NCI-H82 treated with DMSO at 0.1 percent for 48 hours (cell line): ENCODE measurements around the gene SYNM.

Source experiments
- DNase-seq: peaks from one replicate; lab custom pipeline; 2025; ENCODE audit not compliant: unreplicated experiment; lab: John Stamatoyannopoulos, UW

Gene SYNM

DNA sequence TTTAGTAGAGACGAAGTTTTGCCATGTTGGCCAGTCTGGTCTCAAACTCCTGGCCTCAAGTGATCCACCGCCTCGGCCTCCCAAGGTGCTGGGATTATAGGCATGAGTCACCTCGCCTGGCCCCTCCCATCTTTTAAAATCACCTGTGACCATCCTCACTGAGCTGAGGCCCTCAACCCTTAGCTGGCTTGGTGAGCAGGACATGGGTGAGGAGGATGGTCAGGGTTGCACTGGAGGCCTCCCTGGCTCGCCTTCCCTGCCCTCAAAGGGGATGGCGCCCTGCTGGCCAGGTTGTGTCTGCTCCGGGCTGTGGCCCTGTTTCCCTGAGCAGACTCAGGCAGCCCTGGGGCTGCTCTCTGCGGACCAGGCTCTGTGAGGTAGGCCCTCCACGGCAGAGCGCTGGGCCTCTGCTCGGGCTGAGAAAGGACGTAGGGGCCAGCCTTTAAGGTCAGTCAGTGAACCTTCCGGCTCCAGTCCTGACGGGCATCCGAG, 33.7 kb downstream of the SYNM start:
- no peak for DNase-seq

DNA sequence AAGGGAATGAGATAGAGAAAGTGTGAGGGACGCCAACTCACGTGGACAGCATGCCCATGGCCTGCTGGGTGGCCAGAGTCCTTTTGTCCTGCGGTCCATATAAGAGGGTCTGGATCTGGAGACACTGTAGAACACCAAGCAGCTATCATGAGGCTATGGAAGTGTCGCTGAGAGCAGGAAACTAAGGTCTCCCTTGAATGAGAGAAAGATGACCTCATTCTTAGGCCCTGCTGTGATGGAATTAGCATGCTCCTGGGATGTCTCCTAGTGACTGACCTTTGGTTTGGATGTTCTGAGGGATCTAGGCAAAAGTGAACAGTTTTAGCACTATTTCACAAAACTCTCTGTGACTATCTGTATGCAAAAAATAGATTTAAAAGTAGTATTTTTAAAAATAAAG, 34.4 kb downstream of the SYNM start:
- no peak for DNase-seq

DNA sequence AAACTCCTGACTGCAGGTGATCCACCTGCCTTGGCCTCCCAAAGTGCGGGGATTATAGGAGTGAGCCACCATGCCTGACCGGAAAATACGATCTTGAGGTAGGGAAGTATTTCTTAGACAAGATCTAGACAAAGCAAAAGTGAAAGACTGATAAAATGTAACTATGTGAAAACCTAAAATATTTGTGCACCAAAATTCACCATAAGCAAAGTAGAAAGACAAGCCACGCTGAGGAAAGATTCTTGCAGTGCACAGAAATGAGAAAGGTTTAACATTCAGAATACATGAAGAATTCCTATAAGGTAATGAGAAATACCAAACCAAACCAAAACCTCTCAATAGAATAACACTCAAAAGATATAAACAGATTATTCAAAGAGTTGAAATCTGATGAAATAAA, 35.7 kb downstream of the SYNM start:
- DNase-seq = no peak

DNA sequence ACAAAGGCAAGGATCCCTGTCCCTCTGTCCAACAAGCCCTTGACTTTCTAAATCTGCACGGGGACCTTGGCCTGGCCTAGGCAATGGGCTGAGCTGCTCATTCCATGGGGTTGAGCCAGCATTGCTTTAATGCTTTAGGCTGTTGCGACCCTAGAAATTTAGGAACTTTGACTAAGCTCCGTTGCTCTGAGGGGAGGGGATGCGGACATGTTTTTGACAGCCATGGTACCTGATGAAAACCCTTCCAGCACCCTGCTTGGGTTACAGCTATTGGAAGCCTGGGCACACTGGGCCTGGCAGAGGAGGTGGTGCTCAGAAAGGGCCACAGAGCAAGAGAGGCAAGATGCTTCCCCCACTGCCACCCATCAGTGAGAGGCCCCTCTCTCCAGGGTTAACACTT, 37.1 kb downstream of the SYNM start:
- no peak for DNase-seq

DNA sequence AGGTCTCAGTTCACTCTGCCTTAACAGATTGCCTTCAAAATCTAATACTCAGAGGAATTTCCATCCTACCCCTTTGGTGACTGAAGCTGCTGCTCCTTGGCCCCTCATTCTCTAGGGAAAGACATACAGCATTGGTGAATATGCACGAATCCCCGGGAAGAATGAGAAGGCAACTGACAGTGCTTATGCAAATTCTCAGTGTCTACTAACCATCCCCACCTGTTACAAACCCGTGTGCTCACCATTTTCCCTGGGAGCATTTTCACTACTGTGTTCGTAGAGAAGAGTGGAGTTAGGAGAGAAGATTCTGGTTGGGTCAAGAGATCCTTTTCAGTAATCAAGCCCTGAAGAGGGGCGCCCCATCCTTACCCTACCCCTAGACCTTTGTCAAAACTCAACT, 37.7 kb downstream of the SYNM start:
- no peak for DNase-seq

DNA sequence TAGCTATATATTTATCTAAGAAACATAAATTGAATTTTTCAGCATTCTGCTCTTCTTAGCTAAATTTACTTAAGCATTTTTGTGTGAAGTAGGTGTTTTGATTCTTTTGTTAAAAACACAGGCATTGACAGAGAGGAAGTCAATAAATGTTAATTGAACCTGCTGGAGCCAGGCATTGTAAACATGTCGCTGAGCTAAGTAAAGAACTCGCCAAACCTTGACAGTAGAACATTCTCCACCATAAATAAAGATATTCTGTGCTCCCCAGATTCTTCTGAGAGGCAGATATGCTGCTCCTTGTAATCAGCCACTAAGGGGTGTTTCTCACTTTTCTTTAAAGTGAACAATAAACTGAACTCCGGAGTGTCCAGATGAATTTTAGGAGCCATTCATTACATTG, 38.4 kb downstream of the SYNM start:
- DNase-seq = no peak

DNA sequence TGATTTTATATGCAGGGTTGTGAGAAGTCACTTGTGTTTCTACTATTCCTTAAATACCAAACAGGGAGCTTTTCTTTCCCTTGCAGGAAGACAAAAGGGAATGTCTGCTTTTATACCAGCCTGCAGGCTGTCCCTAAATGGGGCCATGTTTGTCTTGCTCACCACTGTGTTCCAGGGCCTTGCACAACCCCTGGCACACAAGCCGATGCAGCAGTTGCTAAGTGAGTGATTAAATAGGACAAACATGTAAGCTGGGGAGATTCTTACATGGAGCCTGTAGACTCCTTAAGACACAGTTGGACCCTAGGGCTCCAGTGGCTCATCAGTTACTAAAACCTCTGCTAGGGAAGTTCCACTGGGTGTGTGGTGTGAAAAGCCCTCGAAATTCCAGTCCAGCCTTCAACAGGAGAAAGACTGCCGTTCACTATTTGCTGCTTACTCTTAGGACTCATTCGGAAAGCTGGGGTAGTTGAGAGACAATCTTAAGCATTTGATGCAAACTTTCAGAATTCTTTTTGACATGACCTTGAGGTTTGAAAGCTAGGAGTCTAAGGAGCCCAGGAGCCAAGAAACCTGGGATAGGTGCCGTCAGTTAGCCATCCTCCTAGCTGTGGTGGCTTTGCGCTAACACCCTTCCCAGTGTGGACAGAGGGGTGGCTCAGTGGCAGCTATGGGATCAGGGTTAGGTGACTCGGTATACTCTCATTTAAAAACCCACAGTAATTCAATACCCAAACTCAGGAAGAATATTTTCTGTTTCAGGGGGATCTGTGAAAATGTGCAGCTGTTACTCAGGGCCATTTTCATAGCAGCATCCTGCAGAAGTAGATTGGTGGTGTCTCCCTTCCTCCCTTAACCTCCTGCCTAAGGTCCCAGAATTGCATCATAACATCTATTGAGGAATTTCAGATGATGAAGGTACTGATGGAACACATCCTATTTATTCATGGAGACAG, 39.1 kb downstream of the SYNM start:
- DNase-seq = no peak

DNA sequence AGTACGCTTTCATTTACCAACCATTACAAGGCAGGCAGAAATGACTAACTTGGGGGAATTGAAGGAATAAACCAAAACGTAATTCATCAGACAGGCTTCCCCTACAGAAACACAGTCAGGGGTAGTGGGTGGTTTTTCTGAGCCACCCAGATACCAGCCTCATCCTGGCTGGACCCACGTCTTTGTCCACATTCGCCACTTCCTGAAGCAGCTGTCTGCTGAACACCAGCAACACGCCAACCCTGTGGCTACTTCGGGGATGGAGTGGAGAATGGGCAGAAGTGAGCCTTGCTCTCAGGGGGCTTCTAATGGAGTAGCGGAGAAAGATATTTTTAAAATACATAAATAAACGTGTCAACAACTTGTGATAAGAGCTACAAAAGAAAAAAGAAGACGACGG, 40.1 kb downstream of the SYNM start:
- DNase-seq = no peak

DNA sequence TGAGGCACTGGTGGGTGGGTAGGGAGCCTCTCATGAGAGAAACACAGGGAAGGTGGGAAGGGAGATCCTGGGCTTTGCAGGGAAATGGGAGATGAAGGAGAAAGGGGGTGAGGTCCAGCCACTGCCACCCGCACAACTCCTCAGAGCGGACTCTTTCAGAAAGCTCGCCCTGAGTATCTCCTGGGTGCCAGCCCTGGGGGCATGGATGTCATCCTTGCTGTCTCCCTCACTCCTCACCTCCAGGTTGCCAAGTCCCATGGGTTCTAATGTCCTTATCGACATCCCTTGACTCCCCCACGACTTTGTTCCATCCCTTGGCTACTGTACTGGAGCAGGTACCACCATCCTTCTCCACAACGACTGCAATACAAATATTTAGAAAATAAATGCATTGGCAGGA, 40.9 kb downstream of the SYNM start:
- no peak for DNase-seq

DNA sequence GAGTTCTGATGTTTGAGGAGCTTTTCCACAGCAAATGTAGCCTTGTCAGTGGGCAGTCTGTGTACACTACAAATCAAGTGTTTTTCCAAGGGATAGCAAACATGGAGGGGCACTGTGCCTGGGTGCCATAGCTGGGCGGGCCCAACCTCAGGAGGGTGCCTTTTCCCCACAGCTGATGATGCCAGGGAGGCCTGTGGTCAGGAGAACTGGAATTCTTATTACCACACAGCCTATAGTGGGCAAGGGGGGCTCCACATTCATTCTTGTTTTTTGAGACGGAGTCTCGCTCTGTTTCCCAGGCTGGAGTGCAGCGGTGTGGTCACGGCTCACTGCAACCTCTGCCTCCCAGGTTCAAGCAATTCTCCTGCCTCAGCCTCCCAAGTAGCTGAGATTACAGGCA, 41.8 kb downstream of the SYNM start:
- no peak for DNase-seq

DNA sequence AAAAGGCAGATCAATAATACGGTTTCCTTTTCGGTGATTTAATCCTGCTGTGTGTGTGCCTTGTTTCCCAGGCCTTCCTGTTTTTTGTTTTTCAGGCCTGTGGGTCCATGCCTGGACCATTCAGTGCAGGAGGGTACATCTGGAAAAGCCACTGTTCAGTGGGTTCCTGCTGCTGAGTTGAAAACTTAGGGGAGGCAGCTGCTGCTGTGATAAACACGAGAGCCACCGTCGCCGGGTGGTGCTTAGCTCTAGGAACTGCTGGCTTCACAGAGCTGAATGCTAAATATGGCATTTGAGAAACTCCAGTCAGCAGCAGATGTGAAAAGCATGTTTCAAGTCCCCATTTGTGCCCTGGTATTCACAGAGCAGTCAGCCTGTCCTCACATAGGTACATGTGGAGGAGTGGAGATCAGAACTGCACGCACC, 44.0 kb downstream of the SYNM start:
- DNase-seq = no peak

DNA sequence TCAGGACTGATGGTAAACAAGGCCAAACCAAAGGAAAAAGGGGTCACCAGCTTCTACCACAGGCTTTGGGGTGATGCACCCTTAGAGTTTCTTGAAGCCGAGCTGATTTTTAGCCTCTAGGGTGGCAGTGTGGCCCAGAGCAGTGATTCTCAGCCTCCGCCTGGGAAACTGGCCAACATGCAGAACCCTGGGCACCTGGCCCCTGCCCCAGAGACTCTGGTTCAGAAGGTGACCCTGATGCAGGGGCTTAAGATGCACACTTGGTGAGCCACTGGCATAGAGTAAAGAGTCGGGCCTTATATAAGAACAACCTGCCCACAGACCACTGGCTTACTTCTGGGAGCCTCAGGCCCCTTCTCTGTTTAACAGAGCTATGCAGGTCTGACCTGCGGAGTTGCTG, 44.5 kb downstream of the SYNM start:
- no peak for DNase-seq

DNA sequence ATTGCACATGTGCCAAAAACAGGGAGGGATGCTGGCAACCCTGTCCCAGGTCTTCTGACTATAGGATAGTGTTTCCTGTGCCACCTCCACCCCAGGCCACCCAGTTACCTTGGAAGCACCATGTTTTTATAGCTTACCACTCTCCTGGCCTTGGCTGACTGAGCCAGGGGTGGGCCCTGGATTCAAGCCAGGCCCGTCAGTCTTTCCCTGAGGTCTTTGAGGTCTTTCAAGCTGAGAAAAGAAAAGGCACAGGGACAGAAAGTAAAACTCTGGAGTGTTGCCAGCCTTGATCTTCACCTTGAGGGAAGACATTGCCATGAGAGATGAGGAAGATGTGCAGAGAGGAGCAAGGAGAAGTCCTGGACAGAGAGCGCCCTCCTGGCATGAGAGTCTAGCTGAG, 46.3 kb downstream of the SYNM start:
- no peak for DNase-seq

DNA sequence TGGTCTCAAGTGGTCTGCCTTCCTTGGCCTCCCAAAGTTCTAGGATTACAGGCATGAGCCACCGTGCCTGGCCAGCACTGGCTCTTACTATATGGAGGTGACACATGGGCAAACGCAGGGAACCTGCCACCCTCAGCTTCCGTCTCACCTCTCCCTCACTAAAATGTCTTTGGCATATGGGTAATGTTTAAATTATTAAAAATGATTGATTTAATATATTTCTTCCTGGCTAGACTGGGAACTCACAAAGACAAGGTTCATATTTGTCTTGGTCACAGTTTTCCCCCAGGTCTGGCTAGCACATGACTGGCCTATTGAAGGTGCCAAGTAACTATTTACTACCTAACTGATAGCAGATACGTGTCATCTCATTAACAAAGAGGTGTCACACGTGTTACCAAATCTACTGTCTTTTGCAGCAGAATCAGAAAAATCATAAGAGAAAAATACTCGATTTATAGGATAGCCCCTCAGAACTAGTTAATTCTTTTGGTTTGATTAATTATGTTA, 48.2 kb downstream of the SYNM start:
- DNase-seq = no peak

DNA sequence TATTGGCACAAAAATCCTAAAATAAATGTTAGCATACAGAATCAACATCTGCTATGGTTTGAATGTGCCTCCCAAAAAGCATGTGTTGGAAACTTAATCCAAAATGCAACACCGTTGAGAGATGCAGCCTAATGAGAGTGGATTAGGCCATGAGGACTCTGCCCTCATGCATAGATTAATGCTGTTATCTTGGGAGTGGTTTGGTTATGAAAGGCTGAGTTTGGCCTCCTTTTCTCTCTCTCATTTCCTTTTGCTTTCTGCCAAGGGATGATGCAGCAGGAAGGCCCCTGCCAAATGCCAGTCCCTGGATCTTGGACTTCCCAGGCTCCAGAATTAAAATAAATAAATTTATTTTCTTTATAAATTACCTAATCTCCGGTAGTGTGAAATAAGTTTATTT, 49.4 kb downstream of the SYNM start:
- peak; percentile 28 for DNase-seq

DNA sequence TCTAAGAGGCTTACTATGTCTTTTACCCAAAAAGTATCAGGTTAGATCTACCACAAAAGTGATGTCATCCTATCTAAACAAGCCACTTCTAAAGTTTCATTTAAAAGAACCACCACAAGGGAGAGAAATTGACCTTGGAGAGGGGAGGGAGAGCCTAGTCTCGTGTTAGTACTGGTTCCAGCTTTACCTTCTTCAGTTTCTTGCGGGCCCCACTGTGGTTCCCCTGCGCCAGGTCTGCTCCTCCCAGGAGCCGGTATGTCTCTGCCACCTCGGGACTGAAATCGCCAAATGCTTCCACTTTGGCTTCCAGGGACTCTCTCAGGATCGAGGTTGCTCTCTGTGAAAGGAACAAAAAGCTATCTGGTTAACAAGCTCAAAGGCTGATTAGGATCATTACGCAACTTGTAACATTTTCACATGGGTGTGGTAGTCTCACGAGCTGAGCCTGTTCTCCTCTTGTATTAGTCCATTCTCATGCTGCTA, 51.1 kb downstream of the SYNM start:
- DNase-seq = no peak

DNA sequence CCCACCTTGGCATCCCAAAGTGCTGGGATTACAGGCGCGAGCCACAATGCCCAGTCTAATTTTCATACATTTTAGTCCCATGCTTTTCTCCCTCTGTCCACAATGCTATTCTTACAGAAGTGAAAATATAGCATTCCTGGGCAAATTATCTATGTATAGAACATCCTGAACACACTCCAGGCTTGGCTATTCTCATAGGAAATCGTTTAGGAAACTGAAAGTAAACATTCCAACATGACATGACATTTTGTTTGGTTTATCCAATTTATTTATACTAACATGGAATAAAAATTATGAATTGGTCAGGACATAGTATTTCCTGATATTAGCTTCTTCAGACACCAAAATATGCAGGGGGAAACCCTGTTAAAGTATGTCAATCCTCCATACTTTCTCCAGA, 52.6 kb downstream of the SYNM start:
- DNase-seq = no peak

DNA sequence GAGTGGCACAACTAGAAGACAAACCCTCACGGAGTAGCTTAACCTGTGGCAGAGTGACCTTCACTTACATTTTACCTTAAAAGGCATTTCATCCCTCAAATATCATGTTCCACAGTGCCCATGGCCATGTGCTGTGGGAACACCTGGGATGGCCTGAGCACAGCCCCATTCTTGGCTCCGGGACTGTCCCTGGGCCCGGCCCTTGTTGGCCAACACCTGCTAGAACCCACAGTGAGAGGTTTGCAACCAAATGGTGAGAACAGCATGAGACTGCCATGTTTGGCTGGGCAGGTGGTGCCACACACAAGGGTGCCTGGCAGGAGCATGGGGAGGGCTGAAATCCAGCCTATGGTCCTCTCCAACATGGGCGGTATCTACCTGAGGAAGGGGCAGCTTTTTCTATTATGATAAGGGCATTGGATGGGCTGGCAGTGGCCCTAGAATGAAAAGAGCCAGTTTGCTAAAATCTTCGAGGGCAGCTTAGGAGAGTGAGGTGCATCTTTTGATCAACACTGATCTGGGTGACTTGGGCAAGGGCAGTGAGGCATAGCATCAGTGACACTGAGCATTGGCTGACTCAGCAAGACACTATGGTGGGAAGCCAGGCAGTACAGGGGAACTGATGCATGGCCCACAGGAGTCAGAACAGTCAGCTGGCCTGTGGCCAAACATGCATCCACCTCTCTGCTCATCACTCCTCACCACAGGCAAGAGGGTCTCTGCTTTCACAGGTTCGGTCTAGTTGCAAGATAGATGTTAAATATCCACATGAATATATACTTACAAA, 53.9 kb downstream of the SYNM start:
- no peak for DNase-seq

DNA sequence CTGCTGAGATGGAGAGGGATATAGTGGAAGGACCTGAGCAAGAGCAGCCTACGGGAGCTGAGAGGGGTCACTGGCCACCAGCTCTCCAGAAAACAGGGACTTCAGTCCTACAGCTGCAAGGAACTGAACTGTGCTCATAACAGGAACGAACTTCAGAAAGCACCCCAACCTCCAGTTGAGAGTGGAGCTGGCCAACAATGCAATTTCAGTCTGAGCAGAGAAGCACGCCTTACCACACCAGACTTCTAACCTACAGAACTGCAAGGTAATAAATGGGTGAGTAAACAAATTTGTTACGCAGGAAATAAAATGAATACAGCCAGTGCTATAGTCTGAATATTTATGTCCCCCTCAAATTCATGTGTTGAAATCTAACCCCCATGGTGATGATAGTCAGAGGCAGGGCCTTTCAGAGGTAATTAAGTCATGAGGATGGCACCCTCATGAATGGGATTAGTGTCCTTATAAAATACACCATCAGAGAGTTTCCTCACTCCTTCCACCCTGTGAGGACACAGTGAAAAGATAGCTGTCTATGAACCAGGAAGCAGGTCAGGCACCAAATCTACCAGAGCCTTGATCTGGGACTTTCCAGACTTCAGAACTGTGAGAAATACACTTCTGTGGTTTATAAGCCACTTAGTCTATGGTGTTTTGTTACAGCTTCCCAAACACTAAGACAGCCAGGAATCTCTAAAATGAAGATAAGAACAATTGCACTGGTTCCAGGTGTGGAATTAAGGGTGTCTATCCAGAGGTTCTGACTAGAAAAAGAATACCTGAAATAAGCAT, 58.6 kb downstream of the SYNM start:
- DNase-seq = no peak

DNA sequence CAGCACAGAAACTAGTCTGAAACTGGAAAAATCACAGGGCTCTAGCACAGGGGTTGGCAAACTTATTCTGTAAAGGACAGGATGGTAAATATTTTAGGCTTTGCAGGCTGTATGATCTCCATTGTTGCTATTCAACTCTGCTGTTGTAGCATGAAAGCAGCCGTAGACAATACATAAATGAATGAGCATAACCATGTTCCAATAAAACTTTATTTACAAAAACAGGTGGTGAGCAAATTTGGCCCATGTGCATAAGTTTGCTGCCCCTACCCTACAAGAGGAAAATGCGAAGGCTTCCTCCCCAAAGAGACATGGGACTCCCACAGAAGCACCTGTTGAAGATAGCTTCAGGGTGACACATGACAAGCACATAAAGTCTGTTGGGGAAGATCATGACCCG, 59.2 kb downstream of the SYNM start:
- no peak for DNase-seq
